Astrocyte (in vitro differentiated cells and primary cell): ENCODE data around the gene STBD1. TPM values are rescaled to one million over a fixed set of nuclear protein-coding genes. Genes with fewer than 3 reads are reported as not detected.

Experiments
- DNase-seq: peaks from one replicate; pipeline ENCODE4 v3.0.0-alpha.2; 2010; ENCODE audit warnings: low read depth
- FAIRE-seq: peaks from 2 replicates; lab custom pipeline; 2011; peaks lifted over from hg19 to GRCh38; lab: Jason Lieb, UNC
- H2AFZ ChIP-seq: 2 replicates; pipeline ENCODE4 v1.6.0; 2012; ENCODE audit warnings: low read depth, low read length, inconsistent platforms
- H3K27ac ChIP-seq: 2 replicates; pipeline ENCODE4 v1.5.1; 2011; ENCODE audit warnings: low read depth, low read length, inconsistent platforms
- H3K27me3 ChIP-seq: 2 replicates; pipeline ENCODE4 v1.6.0; 2011; ENCODE audit warnings: low read length, inconsistent platforms; ENCODE audit not compliant: insufficient read depth
- H3K36me3 ChIP-seq: 2 replicates; pipeline ENCODE4 v1.5.1; 2011; ENCODE audit warnings: low read length, inconsistent platforms; ENCODE audit not compliant: insufficient read depth
- H3K4me1 ChIP-seq: 2 replicates; pipeline ENCODE4 v1.5.1; 2011; ENCODE audit warnings: low read length, inconsistent platforms; ENCODE audit not compliant: insufficient read depth
- H3K4me2 ChIP-seq: 2 replicates; pipeline ENCODE4 v1.6.0; 2012; ENCODE audit warnings: low read length, inconsistent platforms
- H3K4me3 ChIP-seq: 2 replicates; pipeline ENCODE4 v1.5.1; 2011; ENCODE audit warnings: low read depth, mild to moderate bottlenecking, low read length, inconsistent platforms; ENCODE audit not compliant: insufficient read depth
- H3K79me2 ChIP-seq: 2 replicates; pipeline ENCODE4 v1.6.0; 2012; ENCODE audit warnings: mild to moderate bottlenecking, low read length, inconsistent platforms; ENCODE audit not compliant: insufficient read depth
- H3K9ac ChIP-seq: 2 replicates; pipeline ENCODE4 v1.6.0; 2012; ENCODE audit warnings: mild to moderate bottlenecking, low read length, inconsistent platforms
- H3K9me3 ChIP-seq: 2 replicates; pipeline ENCODE4 v1.5.1; 2012; ENCODE audit warnings: low read depth, mild to moderate bottlenecking, low read length, inconsistent platforms; ENCODE audit not compliant: insufficient read depth
- H4K20me1 ChIP-seq: 2 replicates; pipeline ENCODE4 v1.6.0; 2012; ENCODE audit warnings: low read length, inconsistent platforms; ENCODE audit not compliant: insufficient read depth
- H3K27ac Mint-ChIP-seq: one replicate; pipeline ENCODE4 v1.8.0; 2021; ENCODE audit warnings: mild to moderate bottlenecking, mixed read lengths; ENCODE audit not compliant: unreplicated experiment
- H3K27me3 Mint-ChIP-seq: one replicate; pipeline ENCODE4 v1.8.0; 2021; ENCODE audit warnings: low read depth, mixed read lengths; ENCODE audit not compliant: unreplicated experiment
- H3K36me3 Mint-ChIP-seq: one replicate; pipeline ENCODE4 v1.8.0; 2021; ENCODE audit warnings: low read depth, mixed read lengths; ENCODE audit not compliant: unreplicated experiment
- H3K4me1 Mint-ChIP-seq: one replicate; pipeline ENCODE4 v1.8.0; 2021; ENCODE audit warnings: low read depth, mixed read lengths; ENCODE audit not compliant: unreplicated experiment
- H3K4me3 Mint-ChIP-seq: one replicate; pipeline ENCODE4 v1.8.0; 2021; ENCODE audit warnings: mild to moderate bottlenecking, moderate library complexity, mixed read lengths; ENCODE audit not compliant: unreplicated experiment
- H3K9me3 Mint-ChIP-seq: one replicate; pipeline ENCODE4 v1.8.0; 2021; ENCODE audit warnings: mild to moderate bottlenecking, mixed read lengths; ENCODE audit not compliant: unreplicated experiment
- EZH2 ChIP-seq: IDR thresholded peaks from 2 replicates; pipeline ENCODE4 v1.6.1; 2012; ENCODE audit warnings: mild to moderate bottlenecking, low read length, inconsistent platforms; ENCODE audit not compliant: insufficient read depth
- total RNA-seq: library from RNA; stranded (reverse); gene quantifications from 2 replicates; pipeline ENCODE4 v1.2.1, GENCODE V29; 2021
- TF ChIP-seq, protein P1 (sequence below): IDR thresholded peaks from 2 replicates; pipeline ENCODE4 v1.5.1; 2011; ENCODE audit warnings: low read depth, mild to moderate bottlenecking, inconsistent platforms, low read length, moderate library complexity; ENCODE audit not compliant: insufficient read depth

STBD1 gene
- total RNA-seq, 1 donor from 2014 or later, result 7.2 TPM

DNA sequence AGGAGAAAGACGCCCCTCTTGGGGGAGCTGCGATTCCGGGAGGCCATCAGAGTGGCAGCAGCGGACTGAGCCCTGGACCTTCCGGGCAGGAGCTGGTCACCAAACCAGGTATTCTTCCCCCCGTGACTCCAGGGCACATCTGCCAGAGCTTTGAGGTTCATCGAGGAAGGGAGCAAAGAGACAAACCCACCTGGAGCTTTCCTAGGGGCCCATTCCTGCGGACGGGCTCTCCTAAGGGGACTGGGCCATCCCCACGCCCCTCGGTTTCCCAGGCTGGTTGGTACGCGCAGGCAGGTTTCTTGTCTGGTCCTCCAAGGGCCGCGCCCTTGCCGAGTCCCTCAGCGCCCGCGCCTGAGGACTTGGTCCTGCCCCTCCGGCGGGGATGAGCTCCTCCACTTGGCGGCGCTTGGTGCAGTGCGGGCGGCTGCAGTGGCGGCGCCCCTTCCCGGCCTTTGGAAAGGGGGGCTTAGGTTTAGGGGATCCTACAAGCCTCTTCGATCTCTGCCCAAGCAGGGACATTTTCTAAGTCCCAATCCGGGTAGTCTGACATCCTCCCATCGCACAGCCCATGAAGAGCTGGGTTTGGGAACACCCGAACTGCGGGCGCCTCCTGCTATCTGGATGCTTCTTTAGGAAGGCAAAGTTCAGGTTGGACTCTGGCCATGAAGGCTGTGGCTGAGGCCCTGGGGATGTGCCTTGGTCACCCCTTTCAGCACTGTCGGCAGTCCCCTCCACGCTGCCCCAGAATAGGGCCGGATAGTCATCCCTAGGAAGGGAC, 538 bp downstream of the STBD1 start:
- H3K4me1 Mint-ChIP-seq, result peaks cover 19% of the 10 kb centered on the region
- Histone ChIP-seq H3K27me3 (no peaks in the 10 kb centered on the region), H3K79me2 (peaks cover 4% of the 10 kb centered on the region), H3K27ac (no peak overlapping the region), H3K4me2 (peak overlapping the region; percentile 95), H2AFZ (peak overlapping the region; percentile 95), H3K4me1 (peaks cover 7% of the 10 kb centered on the region), H4K20me1 (no peaks in the 10 kb centered on the region), H3K9ac (peak overlapping the region; percentile 83), H3K36me3 (no peaks in the 10 kb centered on the region), H3K4me3 (peak overlapping the region; percentile 86), H3K9me3 (no peaks in the 10 kb centered on the region)
- TF ChIP-seq, protein P1, sequence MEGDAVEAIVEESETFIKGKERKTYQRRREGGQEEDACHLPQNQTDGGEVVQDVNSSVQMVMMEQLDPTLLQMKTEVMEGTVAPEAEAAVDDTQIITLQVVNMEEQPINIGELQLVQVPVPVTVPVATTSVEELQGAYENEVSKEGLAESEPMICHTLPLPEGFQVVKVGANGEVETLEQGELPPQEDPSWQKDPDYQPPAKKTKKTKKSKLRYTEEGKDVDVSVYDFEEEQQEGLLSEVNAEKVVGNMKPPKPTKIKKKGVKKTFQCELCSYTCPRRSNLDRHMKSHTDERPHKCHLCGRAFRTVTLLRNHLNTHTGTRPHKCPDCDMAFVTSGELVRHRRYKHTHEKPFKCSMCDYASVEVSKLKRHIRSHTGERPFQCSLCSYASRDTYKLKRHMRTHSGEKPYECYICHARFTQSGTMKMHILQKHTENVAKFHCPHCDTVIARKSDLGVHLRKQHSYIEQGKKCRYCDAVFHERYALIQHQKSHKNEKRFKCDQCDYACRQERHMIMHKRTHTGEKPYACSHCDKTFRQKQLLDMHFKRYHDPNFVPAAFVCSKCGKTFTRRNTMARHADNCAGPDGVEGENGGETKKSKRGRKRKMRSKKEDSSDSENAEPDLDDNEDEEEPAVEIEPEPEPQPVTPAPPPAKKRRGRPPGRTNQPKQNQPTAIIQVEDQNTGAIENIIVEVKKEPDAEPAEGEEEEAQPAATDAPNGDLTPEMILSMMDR, result no peak
- TF ChIP-seq EZH2, result no peak
- H3K27ac Mint-ChIP-seq, result peak overlapping the region; percentile 69
- H3K4me3 Mint-ChIP-seq, result peak overlapping the region; percentile 92
- DNase-seq (peak; percentile 33), FAIRE-seq (no peak)
- H3K9me3 Mint-ChIP-seq, result no peaks in the 10 kb centered on the region
- H3K27me3 Mint-ChIP-seq, result no peaks in the 10 kb centered on the region
- H3K36me3 Mint-ChIP-seq, result peaks cover 14% of the 10 kb centered on the region

DNA sequence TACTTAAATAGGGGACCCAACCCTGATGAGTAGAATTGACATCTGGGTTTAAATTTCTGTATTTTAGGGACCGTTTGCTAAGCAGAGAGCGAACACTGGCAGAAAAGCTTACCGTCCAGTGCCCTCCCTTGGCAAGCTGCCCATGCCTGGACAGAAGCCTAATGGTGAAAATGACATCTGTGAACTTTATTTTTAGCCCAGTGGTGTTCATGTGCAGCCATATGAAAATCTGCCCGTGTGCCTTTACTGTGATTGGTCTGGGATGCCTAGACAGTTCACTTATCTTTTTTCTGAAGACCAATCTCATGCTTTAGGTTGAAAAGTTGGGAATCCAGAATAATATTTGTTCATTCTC, 1.1 kb downstream of the STBD1 start:
- H3K27ac ChIP-seq, result no peak overlapping the region
- H2AFZ ChIP-seq, result peak overlapping the region; percentile 95
- peak overlapping the region; percentile 83 for H3K9ac ChIP-seq
- Mint-ChIP-seq H3K36me3 (peaks cover 14% of the 10 kb centered on the region), H3K9me3 (no peaks in the 10 kb centered on the region), H3K4me1 (peaks cover 15% of the 10 kb centered on the region), H3K27ac (peak overlapping the region; percentile 69), H3K4me3 (peak overlapping the region; percentile 92), H3K27me3 (no peaks in the 10 kb centered on the region)
- peaks cover 6% of the 10 kb centered on the region for H3K4me1 ChIP-seq
- no peak for DNase-seq
- H3K27me3 ChIP-seq, result no peaks in the 10 kb centered on the region
- H3K36me3 ChIP-seq, result no peaks in the 10 kb centered on the region
- no peaks in the 10 kb centered on the region for H3K9me3 ChIP-seq
- peaks cover 4% of the 10 kb centered on the region for H3K79me2 ChIP-seq
- H3K4me3 ChIP-seq, result no peak overlapping the region
- no peaks in the 10 kb centered on the region for H4K20me1 ChIP-seq
- no peak for FAIRE-seq
- TF ChIP-seq EZH2, result no peak
- TF ChIP-seq, protein P1, result no peak
- H3K4me2 ChIP-seq, result peak overlapping the region; percentile 95

DNA sequence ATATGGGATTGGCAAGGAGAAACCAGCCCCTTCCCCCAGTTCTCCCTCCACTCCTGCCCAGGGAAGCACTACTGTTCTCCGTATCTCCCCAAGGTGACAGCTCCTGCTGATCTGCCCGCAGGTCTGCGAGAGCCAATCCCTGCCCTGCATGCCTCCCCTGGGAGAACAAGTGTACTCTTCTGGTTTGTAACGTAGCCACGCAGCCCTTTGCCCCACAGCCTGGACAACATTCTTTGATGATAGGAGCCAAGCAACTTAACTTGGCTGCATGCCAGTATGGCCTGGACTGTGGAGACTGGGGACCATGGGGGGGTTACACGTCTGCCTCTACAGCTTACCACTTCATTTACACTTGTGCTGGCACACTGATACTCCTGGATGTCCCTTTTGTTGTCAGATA, 2.0 kb downstream of the STBD1 start:
- no peaks in the 10 kb centered on the region for H3K36me3 ChIP-seq
- no peaks in the 10 kb centered on the region for H4K20me1 ChIP-seq
- H3K27ac Mint-ChIP-seq, result no peak overlapping the region
- H3K79me2 ChIP-seq, result peaks cover 4% of the 10 kb centered on the region
- H3K9ac ChIP-seq, result no peak overlapping the region
- no peak for DNase-seq
- H3K27me3 Mint-ChIP-seq, result no peaks in the 10 kb centered on the region
- no peaks in the 10 kb centered on the region for H3K9me3 Mint-ChIP-seq
- H3K4me1 Mint-ChIP-seq, result peaks cover 11% of the 10 kb centered on the region
- H3K27me3 ChIP-seq, result no peaks in the 10 kb centered on the region
- H3K27ac ChIP-seq, result no peak overlapping the region
- H3K36me3 Mint-ChIP-seq, result peaks cover 14% of the 10 kb centered on the region
- FAIRE-seq, result no peak
- peaks cover 6% of the 10 kb centered on the region for H3K4me1 ChIP-seq
- no peak overlapping the region for H2AFZ ChIP-seq
- peak overlapping the region; percentile 80 for H3K4me3 Mint-ChIP-seq
- no peaks in the 10 kb centered on the region for H3K9me3 ChIP-seq
- H3K4me3 ChIP-seq, result no peak overlapping the region
- no peak for TF ChIP-seq EZH2
- TF ChIP-seq, protein P1, result no peak
- peak overlapping the region; percentile 1 for H3K4me2 ChIP-seq
